Stimulated activated CD4-positive, alpha-beta T cell treated with anti-CD3 and anti-CD28 coated beads, TNF-alpha, amount 100 ng/mL, for 24 hours (primary cell): ENCODE measurements around the gene SNX14.
"Not testable (repeated sequence)": the region's sequence is repeated elsewhere in the genome, so short reads cannot be mapped to it uniquely, and the experiment has no call there.

Source experiments
- DNase-seq, 3 experiments: peaks; one replicate each; pipeline ENCODE4 v3.0.0-alpha.2; 2020; ENCODE audit warnings: low read depth in 3 of 3

SNX14 gene

GRCh38 chr6:85593438-85594196, at the start of gene SNX14:
SNX14 (minus strand) TSS chr6:85593858; CDS start chr6:85593718, 140 bp downstream.
- DNase-seq, result peak; percentile 51 to 79 (median 56)

GRCh38 chr6:85642774-85643536, 49.3 kb upstream of the SNX14 start, which contains the start of gene SYNCRIP:
SYNCRIP (minus strand) TSS chr6:85642886; CDS start chr6:85641439, 1,447 bp downstream.
- DNase-seq, result peak; percentile 96 to 97 (median 97)

- DNase-seq, result peak; percentile 23 to 46 (median 31)
These were observed 48.5 kb upstream of the SNX14 start for GRCh38 chr6:85641897-85642773.

- DNase-seq, result no peak
These were observed 47.9 kb upstream of the SNX14 start for GRCh38 chr6:85641522-85641896.

GRCh38 chr6:85640821-85641220, 47.2 kb upstream of the SNX14 start:
- no peak for DNase-seq

- DNase-seq, result no peak
These were observed 43.9 kb upstream of the SNX14 start for GRCh38 chr6:85637579-85637978.

- DNase-seq, result no peak
These were observed 38.7 kb upstream of the SNX14 start for GRCh38 chr6:85632164-85632942.

GRCh38 chr6:85631117-85631516, 37.5 kb upstream of the SNX14 start:
- not testable (repeated sequence) for DNase-seq

GRCh38 chr6:85628353-85628752, 34.7 kb upstream of the SNX14 start:
- DNase-seq, result no peak

- DNase-seq, result no peak
These were observed 26.6 kb upstream of the SNX14 start for GRCh38 chr6:85620308-85620707.

- no peak for DNase-seq
These were observed 21.1 kb upstream of the SNX14 start for GRCh38 chr6:85614780-85615179.

GRCh38 chr6:85612690-85613474, 19.2 kb upstream of the SNX14 start:
- no peak for DNase-seq

GRCh38 chr6:85610182-85610895, 16.7 kb upstream of the SNX14 start:
- no peak for DNase-seq

GRCh38 chr6:85602100-85602499, 8.4 kb upstream of the SNX14 start:
- DNase-seq, result no peak

GRCh38 chr6:85600713-85601313, 7.2 kb upstream of the SNX14 start:
- DNase-seq, result no peak

GRCh38 chr6:85594197-85594930, 706 bp upstream of the SNX14 start:
- DNase-seq, result peak; percentile 14 to 49 (median 20)

GRCh38 chr6:85592033-85592432, 1.6 kb downstream of the SNX14 start:
- DNase-seq, result no peak

- no peak for DNase-seq
These were observed 2.5 kb downstream of the SNX14 start for GRCh38 chr6:85591207-85591606.

- DNase-seq, result no peak
These were observed 7.9 kb downstream of the SNX14 start for GRCh38 chr6:85585741-85586140.
